Stimulated activated naive CD8-positive, alpha-beta T cell treated with anti-CD3 and anti-CD28 coated beads, Interleukin-15, Interleukin-2, amounts not matched to agents 100 U/mL and 50 U/mL, for 24 hours (primary cell): ENCODE results near the gene PALM3.
A peak's percentile ranks its signal among the peaks of the same experiment; 100 is the strongest.
"Not testable (repeated sequence)": the region's sequence is repeated elsewhere in the genome, so short reads cannot be mapped to it uniquely, and the experiment has no call there.

Source experiments
- ATAC-seq: fragments of 150-1000 bp; cut with Tn5 transposase; one replicate; pipeline ENCODE4 v1.10.0; 2021
- DNase-seq: peaks from one replicate; pipeline ENCODE4 v3.0.0; 2021

The PALM3 gene

GRCh38 chr19:14031719-14032480, 30.0 kb downstream of the PALM3 start, which contains the start of gene IL27RA:
IL27RA (plus strand) TSS chr19:14031762; CDS start chr19:14031873, 111 bp downstream.
- peak; percentile 83 for DNase-seq
- ATAC-seq: peak; percentile 79

- no peak for ATAC-seq
- no peak for DNase-seq
These were observed 30.7 kb downstream of the PALM3 start for GRCh38 chr19:14030997-14031718.

DNA sequence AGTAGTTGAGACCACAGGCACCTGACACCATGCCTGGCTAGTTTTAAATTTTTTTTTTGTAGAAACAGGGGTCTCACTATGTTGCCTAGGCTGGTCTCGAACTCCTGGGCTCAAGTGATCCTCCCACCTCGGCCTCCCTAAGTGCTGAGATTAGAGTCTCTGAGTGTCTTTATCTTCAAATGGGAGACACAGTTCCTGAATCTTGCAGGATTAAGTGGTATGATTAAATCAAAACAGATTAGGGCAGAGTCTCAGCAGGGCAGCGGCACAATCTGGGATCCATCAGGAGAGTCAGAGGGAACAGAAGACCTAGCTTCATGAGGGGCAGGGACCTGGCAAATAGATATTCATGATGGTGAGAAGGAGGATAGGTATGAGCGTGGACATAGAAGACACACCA, 33.0 kb downstream of the PALM3 start:
- no peak for DNase-seq
- no peak for ATAC-seq

GRCh38 chr19:14027856-14028450, 33.9 kb downstream of the PALM3 start, which contains the start of gene RLN3:
RLN3 (plus strand) TSS chr19:14028148; CDS start chr19:14028205, 57 bp downstream.
- DNase-seq: no peak
- no peak for ATAC-seq

- ATAC-seq, DNase-seq: not testable (repeated sequence)
These were observed 35.2 kb downstream of the PALM3 start for GRCh38 chr19:14026652-14027192.

- peak; percentile 53 for DNase-seq
- ATAC-seq: peak; percentile 64
These were observed 38.3 kb downstream of the PALM3 start for GRCh38 chr19:14023404-14024235.

- ATAC-seq: no peak
- DNase-seq: no peak
These were observed 39.4 kb downstream of the PALM3 start for GRCh38 chr19:14022469-14022868.

DNA sequence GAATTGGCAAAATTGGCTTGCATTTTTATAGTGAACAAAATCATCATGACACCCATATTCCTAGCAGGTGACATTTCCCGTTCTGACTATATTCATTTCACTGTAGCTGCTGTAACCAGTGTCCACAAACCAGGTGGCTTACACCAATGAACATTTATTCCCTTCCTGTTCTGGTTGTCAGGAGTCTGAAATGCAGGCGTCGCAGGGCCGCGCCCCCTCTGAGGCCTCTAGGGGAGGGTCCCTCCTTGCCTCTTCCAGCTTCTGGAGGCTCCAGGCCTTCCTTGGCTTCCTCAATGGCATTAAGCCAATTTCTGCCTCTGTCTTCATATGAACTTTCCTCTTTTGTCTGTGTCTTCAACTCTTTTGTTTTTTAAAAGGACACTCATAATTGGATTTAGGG, 40.4 kb downstream of the PALM3 start:
- ATAC-seq (no peak), DNase-seq (no peak)

DNA sequence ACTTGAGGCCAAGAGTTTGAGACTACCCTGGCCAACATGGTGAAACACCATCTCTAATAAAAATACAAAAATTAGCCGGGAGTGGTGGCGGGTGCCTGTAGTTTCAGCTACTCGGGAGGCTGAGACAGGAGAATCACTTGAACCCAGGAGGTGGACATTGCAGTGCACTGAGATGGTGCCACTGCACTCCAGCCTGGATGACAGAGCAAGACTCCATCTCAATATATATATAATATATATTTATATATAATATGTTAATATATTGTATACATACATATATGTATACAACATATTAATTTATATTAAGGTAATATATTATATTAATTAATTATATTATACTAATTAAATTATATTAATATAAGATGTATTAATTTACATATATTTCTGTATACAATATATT, 42.1 kb downstream of the PALM3 start:
- ATAC-seq, DNase-seq: not testable (repeated sequence)

- no peak for ATAC-seq
- no peak for DNase-seq
These were observed 42.8 kb downstream of the PALM3 start for GRCh38 chr19:14019100-14019499.

GRCh38 chr19:14015524-14016035, 46.3 kb downstream of the PALM3 start:
- no peak for DNase-seq
- ATAC-seq: peak; percentile 49

DNA sequence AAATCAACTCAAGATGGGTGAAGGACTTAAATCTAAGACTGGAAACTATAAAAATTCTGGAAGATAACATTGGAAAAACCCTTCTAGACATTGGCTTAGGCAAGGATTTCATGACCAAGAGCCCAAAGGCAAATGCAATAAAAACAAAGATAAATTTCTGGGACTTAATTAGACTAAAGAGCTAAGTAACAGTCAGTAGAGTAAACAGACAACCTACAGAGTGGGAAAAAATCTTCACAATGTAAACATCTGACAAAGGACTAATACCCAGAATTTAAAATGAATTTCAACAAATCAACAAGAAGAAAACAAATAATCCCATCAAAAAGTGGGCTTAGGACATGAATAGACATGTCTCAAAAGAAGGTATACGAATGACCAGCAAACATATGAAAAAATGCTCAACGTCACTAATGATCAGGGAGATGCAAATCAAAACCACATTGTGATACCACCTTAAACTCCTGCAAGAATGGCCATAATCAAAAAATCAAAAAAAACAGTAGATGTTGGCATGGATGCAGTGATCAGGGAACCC, 49.4 kb downstream of the PALM3 start:
- DNase-seq: no peak
- no peak for ATAC-seq

- peak; percentile 86 for DNase-seq
- peak; percentile 22 for ATAC-seq
These were observed 54.9 kb downstream of the PALM3 start for GRCh38 chr19:14006766-14007562.

GRCh38 chr19:14006085-14006765, 55.7 kb downstream of the PALM3 start, which contains the start of gene RFX1:
RFX1 (minus strand) TSS chr19:14006320; CDS start chr19:13993843, 12,477 bp downstream.
- DNase-seq: peak; percentile 100
- ATAC-seq: peak; percentile 82

- peak; percentile 97 for DNase-seq
- ATAC-seq: peak; percentile 69
These were observed 56.4 kb downstream of the PALM3 start for GRCh38 chr19:14005349-14006084.

- DNase-seq (no peak), ATAC-seq (no peak)
These were observed 57.1 kb downstream of the PALM3 start for GRCh38 chr19:14004619-14005348.
